Stimulated activated CD4-positive, alpha-beta T cell treated with anti-CD3 and anti-CD28 coated beads, Interleukin-12 subunit alpha, Interleukin-12 subunit beta, amount 100 ng/mL, for 24 hours (primary cell): Measurements from ENCODE around the gene TYMP.
A peak's percentile ranks its signal among the peaks of the same experiment; 100 is the strongest.

Experiments used
- DNase-seq, 2 experiments: peaks; one replicate each; pipeline ENCODE4 v3.0.0-alpha.2; 2020; ENCODE audit warnings: low read depth in 2 of 2

The TYMP gene

GRCh38 chr22:50483977-50484853 is 45.6 kb downstream of the TYMP start:
- no peak for DNase-seq

DNA sequence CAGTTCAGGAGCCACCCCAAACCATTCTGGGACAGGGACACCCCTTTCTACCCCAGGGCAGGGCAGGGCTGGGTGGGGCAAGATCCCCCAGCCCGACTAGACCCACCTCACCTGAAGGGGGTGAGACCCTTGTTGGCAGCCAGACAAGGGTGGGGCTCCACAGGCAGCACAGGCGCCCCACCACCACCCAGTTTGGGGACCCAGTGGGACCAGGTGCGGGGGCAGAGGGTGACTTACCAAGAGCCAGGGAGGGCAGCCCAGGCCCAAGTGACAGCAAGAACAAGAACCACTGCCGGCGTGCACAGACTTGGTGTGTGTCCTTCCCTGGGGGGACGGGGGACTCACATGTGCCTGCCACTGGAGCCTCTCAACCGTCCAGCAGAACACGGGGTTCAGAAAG is 46.3 kb downstream of the TYMP start:
- no peak for DNase-seq

DNA sequence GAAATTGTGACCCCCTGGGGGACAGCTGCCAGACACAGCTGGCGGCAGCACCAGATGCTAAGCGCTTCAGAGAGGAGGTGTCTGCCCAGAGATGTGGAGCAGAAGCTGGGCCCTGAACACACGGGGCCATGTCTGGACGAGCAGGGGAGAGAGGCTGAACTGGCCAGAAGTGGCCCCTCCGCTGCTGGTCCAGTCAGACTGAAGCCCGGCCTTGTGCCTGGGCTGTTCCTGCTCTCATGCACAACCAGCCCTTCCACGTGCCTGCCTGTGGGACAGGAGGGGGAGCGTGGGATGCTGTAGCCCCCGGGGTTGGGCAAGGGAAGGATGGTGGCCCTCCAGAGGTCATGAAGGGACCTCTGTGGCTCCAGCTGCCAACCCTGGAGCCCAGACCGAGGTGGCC is 46.7 kb downstream of the TYMP start:
- DNase-seq: no peak

DNA sequence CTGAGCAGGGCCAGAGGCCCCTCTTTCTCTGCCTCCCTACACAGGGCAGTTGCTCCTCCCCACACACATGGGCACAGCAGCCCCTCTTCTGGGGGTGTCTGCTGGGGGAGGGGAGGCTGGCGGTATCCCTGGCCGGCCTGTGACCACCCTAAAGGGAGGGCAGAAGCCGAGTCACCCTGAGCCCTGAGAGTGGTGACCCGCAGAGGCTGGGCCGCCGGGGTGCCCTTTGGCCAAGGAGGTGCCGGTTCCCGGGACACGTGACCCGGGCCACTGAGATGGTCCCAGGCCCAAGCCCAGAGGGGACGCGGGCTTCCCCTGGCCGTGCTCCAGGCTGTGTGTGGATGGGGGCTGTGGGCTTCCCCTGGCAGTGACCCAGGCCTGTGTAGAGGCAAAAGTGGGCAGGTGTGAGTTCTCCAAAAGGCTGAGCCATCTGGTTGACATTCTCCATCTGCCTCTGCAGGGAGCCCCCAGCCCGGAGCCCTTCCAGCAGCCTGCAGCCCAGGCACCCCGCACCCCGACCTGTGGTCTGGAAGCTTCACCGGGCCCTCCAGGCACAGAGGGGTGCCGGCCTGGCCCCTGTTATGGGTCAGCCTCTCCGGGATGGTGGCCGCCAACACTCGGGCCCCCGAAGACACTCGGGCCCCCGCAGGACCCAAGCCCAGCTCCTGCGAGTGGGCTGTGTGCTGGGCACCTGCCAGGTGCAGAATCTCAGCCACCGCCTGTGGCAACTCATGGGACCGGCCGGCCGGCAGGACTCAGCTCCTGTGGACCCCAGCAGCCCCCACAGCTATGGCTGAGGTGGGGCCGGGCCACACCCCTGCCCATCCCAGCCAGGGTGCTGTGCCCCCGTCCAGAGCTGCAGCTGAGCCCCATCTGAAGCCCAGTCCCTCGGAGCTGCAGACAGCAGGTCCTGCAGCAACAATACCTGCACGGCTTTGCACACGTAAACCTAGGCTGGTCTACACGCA is 47.4 kb downstream of the TYMP start:
- DNase-seq: no peak

DNA sequence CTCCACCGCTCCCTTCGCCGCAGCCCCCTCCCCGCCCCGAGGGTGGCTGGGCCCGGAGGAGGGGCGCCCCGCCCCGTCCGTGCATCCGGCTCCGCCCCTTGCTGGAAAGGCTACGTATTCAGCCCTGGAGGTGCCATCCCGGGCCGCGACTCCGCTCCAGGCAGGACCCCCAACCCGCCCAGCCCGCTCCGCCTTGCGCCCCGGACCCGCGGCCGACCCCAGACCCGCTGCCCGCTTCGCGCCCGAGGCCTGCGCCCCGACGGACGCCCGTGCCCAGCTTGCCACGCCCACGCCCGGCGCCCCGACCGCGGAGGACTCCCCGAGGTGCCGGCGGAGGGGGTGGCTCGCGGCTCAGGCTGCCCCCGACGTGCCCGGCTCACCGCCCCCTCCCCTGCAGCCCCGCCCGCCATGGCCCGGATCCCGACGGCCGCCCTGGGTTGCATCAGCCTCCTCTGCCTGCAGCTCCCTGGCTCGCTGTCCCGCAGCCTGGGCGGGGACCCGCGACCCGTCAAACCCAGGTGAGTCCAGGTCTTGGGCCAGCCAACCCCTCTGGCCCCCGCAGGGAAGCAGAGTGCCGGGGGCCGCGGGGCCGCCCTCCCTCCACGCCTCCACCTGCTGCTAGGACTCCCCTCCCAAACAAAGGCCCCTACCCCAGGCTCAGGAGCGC is 48.2 kb downstream of the TYMP start, which contains the start of gene ADM2:
TSS of gene ADM2 (plus strand) at position 104 of the 667 bp plus-strand sequence. CDS start at position 409, 305 bp downstream.
- DNase-seq: peak in 1 of 2 experiments; percentile 47

DNA sequence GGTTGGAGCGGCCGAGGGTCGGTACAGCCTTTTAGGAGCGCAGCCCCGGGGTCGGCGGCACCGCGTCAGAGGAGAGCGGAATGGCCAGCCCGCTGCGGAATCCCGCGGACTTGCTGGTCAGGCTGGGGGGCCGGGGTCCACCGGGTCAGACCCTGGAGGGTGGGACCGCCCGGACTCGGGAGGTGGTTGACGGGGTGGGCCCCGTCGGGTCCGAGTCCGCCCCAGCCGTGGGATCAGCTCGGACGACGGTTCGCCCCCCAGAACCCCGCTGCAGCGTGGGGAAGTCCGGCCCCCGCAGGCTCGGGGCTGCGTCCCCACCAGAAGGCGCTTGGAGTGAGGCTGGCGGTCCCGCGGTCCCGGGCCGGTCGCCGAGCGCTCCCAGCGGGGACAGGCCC is 48.8 kb downstream of the TYMP start:
- no peak for DNase-seq

DNA sequence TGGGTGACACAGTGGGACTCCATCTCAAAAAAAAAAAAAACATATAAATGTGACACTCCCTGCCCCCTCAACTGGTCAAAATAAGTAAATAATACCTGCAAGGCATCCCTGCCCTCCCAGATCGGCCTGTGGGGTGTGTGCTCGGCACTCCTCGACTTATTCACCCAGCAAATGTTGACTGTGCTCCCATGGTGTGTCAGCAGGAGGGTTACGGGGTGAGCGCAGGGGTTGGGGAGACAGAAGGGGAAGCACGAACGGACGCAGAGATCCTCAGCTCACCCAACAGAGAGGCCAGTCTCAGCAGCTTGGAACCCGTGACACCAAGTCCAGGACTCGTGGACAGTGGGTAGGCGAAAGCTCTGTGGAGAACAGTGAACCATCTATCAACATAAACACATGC is 50.1 kb downstream of the TYMP start:
- no peak for DNase-seq

GRCh38 chr22:50477923-50478322 is 51.9 kb downstream of the TYMP start:
- no peak for DNase-seq

- DNase-seq: no peak
These were observed 52.9 kb downstream of the TYMP start for GRCh38 chr22:50476868-50477267.
